C1 segment of cervical spinal cord (tissue), 14 donors: ENCODE measurements around the gene COMMD2.

Source experiments
- DNase-seq, 14 donors: peaks; one replicate each; lab custom pipeline; 2025; lab: John Stamatoyannopoulos, UW

COMMD2 gene

DNA sequence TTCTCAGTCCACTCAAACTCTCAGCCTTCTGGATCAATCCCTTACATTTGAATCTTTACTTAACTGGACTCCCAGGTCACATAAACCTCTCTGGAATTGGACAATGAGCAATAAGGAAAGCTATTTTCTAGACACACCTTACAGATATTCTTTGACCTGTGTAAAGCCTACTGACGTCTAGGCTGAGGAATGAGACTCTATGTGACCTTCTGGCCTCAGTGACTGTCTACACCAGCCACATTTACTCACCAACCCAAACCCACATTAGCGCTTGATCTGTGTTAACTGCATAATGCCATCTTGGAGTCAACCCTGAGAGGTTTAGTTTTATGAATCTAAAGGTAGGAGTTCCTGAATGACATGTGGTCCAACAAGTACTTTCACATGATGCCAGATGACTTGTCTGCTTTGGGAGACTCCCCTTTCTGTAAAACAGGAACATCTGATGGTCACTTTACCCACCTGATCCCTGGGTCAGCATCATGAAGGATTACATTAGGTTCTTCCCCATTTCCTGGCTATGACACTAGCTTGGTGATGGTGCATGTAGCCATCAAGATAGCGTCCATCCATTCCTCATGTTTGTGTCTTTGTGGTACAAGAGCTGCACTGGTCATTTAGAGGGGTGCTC is 11.4 kb upstream of the COMMD2 start:
- no peak for DNase-seq

DNA sequence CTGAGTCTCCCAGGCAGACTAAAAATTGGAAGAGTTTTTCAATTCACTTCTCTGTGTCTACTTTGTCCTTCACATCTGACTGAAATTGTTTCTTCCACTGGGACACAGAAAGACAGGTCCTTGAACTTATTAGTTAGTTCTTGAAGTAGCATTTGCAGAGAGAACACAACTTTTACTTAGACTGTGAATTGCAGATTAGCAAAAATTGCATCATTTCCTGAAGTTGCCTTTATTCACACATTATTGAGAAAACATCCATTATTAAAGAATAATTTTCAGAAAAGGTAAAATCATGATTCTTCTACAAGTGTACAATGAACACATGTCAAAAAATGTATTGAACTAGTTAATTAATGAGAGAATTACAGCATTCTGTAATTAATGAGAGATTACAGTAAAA is 1.4 kb upstream of the COMMD2 start:
- no peak for DNase-seq

DNA sequence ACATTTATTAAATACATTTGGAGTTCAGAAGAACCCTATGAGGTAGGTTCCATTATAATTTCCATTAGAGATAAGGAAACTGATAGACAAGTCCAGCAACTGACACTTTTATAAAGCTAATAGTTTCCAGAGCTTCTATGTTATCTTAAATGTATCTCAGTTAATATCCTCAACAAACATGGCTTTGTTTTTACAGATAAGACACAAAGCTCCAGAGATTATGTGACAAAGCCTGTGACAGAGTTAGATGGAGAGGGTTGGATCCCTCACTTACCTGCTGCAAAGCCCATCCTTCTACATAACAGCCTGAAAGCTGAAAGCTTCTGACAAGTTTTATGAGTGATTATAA is 473 bp upstream of the COMMD2 start:
- peak in 1 of 14 donors; percentile 31 for DNase-seq

DNA sequence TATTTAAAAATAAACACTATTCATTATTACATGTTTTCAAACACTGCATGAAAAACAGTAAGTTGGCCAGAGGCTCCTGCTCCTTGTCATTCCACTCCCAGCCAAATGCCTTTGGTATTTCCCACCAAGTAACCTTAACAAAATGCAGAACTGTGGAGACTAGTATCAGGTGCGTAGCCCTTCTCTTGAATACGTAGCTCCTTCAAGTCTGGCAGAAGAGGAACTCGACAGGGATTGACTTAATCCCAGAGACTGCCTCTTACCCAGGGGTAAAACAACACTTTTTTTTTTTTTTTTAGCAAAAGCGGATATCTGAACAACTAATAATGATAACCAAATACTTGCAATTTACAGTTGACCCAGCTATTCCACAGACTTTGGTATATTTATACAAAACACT is 738 bp downstream of the COMMD2 start:
- peak in 1 of 14 donors; percentile 15 for DNase-seq

DNA sequence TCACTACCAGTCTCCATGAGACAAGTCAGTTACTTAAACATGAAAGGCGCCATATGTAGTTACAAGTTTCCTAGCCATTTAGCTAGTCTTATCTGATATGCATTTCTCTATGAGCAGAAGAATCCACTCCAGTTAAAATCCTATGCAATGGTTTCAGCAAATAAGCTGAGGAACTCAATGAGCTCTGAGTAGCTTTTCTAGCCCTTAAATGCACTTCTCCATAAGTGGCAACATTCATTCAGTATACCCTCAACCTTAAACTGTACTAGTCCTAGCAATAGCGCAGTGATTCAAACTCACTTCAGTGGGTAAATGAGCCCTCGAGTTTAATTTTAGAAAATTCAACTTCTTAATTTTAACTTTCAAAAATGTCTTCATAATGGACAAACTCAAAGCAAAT is 7.7 kb downstream of the COMMD2 start:
- no peak for DNase-seq

DNA sequence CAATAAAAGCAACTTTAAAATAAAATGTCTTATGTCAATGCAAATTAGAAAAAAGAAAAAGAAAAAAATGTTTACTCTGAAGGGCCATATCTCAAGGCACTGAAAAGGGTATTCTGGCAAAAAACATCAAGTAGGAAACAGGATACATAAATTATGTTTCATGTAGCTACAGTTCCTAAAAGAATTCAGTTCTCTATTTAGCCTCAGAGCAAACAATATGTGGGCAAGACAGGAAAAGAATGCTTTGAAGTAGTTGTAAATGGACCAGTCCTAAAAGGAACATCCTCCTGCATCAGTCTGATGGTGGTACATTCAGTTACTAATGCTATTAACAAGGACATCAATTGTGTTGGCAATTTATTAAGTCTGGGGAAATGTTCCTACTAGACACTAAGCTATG is 8.1 kb downstream of the COMMD2 start:
- no peak for DNase-seq

DNA sequence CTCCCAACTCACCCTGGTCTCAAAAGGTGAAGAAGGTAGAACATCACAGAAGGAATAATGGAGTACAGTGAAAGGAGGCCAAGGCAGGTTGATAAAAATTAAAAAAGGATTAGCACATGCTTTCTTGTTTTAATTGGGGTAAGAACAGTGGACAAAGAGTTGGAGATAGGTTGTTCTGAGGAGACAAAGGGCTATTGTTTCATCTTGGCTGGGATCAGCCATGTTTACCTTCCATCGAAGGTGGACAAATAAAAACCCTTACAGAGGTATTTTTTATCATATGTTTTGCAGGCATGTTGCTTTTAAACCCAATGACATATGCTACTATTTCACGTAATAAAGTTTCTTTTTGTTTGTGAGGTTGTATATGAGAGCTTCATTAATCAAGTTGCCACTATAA is 12.9 kb downstream of the COMMD2 start:
- no peak for DNase-seq

DNA sequence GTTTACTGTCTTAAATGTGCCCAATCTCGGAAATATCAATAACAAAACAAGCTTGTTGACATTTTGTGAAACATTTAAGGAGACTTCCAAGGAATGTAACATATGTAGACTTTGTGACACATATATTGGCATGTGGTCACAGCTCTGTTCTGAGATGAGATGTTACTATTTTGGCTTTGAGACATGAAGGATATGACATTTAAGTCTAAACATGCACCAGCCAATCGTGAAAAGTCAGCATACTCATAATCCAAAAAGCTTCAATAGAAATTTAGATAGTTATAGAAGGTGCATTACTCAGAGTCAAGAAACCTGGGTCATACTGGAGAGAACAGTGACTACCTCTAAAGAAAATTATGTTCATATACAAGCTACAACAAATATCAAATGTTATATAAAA is 13.4 kb downstream of the COMMD2 start:
- no peak for DNase-seq

DNA sequence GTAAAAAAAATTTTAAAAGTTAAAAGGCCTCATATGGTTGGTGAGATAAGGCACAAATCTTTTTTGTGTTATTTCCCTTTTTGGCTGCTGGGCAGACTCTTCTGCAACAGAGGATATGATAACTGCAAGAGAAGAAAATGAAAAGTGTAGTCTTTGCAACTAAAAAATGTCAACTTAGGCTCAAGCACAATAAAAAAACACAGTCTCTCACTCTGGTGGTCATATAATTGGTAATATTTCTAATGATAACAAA is 15.4 kb downstream of the COMMD2 start:
- no peak for DNase-seq

DNA sequence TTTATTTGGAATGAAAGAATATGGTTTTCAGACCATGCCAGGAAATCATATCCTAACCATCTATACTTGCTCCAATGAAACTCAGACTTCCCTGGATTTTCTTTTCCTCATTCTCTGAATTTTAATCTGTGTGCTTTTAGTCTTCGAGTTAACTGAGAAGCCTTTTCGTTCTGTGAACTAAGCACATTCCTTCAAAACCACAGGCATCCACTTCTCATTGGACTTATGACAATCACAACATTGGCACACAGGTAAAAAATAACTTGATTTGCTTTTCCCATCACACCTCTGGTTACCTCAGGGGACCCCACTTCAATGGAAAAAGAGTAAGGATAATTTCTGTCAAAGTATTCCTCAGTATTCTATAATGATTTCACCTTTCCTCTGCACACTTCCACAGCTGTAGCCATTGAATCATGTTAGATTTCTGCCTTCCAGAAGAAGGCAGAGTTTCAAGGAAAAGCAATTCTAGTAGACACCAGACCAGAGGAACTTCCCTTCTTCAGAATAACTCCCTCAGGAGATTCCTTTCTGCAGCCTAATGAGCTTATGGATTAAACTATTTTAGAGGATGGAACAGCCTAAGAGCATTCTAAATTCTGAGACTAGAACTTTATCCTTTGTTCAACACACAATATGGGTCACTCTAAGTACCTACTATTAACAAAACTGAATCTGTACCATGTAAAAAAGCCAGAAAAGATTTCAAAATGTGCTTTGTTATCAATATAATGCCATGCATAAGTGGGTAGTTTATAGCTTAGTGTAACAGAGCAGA is 15.9 kb downstream of the COMMD2 start:
- DNase-seq: no peak

DNA sequence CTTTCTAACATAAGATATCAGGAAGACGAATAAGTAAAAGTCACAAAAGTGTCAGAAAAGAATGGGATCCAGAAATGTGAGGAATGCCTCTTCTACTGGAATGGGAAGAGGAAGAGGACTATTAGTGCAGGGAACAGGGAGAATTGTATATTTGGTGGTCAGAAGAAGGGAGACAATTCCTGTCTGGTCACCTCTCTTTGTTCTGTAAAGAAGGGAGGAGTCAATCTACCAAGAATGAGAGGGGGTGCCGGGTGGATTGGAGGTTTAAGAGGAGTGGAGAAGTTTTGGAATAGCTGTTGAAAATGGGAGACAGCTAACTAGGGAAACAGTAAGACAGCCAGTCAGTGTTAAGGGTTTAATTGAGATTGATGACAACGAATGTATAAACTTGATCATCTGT is 20.1 kb downstream of the COMMD2 start:
- DNase-seq: no peak

DNA sequence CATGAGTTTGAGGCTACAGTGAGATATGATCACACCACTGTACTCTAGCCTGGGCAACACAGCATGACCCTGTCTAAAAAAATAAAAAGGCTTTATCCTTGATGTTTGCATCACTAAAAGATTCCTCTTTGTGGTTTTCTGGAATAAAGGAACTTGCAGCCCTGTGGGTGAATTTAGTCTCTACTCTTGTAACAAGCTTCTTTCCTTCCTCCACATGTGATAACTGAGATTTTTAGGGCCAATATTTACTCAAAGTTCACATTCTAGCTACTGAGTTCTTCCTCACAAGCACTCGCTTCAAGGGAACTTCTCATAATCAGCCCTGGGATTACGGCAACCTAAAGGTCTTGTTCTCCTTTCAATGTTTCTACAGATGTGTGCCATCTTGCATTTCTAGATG is 24.6 kb downstream of the COMMD2 start:
- no peak for DNase-seq

DNA sequence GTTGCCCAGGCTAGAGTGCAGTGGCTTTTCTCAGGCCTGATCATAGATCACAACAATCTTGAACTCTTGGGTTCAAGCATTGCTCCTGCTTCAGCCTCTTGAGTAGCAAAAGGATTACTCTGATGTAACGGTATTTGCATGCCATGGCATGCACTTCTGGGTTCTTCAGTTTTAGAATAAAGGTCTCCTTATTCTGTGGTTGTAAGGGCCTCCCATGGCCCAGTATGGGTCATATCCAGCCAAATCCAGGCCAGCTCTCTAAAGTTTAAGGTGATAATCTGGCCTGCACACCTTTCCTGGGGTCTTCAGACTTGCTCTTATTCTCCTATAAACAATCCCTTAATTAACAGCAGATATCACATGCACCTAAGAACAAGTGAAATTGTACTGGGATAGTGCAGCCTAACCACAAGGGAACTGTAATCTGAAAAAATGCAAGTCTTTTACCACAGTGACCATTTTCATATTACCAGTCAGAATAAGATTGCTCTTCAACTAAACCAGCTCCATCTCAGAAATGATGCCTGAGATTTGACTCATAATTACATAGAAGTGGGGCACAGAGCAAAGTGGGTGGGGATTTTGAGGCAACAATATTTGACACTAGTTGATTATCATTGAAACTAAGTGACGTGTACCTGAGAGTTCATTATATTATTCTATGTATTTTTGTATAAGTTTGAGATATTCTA is 25.4 kb downstream of the COMMD2 start:
- no peak for DNase-seq

DNA sequence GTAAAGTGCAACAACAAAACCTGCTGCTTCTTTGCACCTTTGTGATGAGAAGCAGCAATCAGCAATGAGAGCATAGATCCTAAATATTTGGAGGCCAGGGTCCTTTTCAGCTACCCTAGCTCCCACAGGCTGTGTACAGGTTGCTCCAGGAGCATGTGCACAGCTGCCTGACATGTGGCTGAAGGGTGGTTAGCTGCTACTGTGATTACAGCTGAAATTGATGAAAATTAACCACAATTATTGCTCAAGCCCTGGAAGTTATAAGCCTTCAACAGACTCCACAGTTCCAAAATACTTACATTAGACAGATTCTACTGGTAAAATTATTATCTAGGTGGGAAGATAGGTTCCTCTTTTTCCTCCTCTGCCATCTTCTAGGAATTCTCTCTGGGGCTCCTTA is 28.5 kb downstream of the COMMD2 start:
- DNase-seq: no peak

DNA sequence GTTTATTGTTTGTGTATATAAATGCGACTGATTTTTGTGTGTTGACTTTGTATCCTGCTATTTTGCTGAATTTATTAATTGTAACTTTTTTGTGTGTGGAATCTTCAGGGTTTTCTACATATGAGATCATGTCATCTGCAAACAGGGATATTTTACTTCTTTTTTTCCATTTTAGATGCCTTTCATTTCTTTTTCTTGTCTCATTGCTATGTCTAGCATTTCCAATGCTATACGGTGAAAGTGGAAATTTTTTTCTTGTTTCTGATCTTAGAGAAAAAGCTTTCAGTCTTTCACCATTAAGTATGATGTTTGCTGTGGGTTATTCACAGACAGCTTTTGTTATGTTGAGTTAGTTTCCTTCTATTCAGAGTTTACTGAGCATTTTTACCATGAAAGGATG is 31.4 kb downstream of the COMMD2 start:
- no peak for DNase-seq

DNA sequence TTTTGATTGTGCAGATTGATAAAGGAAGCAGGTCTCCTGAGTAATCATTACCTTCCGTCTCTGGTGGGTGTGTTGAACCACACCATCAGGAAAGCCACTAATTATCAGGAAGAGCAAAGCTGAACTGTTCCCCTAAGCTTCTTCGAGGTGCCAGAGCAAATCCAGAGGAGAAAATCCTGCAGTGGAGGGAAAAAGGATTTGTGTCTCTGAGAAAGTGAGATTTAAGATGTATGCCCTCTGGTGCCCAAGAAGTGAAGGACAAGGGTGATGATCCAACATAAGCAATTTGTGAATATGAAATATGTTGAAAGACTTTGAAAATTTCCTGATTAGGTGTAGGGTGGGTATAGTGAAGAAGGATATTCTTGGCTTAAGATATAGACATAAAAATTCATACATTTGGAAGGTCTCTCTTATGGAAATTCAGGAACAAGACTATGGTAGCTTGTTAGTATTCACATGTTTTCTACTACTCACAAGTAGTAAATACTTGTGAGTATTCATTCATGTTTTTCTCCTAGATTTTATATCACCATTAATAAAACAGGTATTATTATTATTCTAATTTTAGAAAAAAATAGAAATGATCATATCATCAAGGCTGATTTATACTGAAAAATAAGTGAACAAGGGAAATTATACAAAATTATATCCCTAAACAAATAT is 34.8 kb downstream of the COMMD2 start:
- DNase-seq: peak in 4 of 14 donors; percentile 10 to 19 (median 17)

DNA sequence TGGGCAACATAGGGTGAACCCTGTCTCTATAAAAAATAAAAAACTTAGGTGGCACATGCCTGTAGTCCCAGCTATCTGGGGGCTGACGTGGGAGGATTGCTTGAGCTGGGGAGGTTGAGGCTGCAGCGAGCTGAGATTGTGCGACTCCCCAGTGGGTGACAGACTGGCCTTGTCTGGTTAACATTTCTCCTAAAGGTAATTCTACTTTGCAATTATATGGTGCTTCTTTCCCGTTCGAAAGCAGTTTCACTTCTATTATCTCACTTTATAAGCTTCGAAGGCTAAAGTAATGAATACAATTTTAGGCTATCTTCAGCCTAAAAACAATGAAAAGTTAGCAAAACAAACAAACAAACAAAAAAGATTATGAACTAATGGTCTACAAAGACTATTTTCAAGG is 35.3 kb downstream of the COMMD2 start:
- DNase-seq: no peak

DNA sequence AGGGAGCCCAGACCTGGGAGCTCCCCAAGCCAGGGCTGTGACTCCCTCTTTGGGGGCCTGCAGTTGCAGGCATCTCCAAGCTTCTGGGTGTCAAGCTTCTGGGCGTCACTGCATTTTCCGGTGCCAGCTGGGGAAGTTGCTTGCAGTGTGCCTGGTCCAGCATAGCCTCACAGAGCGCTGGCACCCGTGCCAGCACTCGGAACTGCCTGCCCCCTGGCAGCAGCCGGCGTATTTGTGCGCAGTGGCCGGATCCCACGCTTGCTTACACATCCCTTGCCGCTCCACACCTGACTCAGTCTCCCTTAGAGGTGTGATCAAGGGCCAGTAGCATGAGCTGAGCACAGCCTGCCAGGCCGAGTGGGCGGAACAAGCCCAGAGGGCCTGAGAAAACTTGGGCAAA is 37.0 kb downstream of the COMMD2 start:
- no peak for DNase-seq

DNA sequence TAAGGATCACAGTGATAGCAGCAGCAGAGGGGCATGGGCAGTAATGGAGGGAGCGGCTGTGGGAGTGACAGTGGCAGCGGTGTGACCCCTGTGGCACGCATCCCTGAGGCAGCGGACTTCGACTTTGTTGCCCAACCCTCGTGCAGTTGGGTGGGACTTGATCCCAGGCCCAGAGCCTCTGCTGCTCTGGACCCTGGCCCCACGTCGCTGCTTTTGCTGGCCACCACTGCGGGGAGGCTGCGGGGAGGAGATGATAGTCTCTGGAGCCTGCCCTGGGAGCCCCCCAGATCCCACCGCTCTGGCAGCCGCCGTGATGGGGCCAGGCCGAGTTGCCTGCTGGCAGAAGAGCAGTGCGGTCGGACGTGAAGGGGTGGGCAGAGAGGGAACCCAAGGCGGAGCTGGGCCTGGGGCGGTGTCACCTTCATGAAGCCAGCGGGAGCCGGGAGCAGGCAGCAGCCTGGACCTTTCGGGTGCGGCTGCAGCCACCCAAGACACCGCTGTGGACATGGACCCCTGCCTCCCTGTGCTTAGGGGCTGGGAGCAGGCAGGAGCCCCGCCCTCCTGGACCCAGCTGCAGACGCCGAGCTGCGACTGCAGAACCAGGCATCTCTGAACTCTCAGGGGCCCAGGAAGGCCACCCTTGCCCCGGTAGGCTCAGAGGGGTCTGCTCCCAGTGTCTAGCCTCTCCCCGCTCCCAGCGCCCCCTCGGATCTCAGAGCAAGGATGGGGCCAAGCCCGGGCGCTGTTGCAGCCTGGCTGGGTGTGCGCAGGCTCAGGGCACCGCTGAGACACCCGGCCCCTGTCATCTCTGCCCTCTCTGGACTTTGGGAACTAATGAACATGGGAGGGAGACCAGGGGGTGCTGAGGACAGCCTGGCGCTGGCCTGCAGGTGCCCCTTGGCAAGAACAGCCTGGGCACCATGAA is 38.3 kb downstream of the COMMD2 start:
- no peak for DNase-seq

DNA sequence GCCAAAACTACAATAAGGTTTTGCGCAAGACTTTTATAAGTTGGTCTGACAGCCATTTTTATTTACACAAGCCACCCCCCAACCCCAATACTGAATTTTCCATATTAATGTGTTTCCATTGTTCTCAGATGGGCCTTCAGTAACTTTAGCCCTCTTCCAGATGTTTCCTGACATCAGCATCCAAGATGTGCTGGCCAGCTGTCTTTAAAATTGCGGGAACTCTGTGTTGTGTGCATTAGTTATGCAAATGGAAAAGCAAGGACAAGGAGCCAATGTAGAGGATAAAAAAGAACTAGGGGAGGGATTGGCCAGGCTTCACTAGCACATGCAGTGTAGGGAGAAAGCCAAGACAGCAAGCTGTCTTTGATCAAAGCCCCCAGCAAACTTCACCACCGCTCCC is 45.4 kb downstream of the COMMD2 start:
- DNase-seq: peak in 2 of 14 donors; percentile 4

DNA sequence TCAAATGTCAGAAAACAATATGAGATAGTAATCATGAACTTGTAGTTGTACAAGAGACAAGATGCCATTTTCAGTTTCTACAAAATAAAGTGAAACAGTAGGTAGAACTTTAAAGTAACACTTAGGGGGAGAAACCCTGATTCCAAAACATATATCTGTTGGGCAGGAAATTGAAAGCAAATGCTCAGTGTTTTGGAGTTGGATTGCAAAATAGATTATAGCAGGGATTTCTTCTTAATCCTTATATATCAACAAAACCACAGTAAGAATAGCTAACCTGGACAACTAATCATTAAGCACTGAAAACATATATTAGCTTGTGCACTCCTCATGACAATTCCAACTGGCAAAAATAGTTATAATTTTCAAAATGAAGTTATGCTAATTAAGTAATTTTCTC is 46.9 kb downstream of the COMMD2 start:
- DNase-seq: no peak

DNA sequence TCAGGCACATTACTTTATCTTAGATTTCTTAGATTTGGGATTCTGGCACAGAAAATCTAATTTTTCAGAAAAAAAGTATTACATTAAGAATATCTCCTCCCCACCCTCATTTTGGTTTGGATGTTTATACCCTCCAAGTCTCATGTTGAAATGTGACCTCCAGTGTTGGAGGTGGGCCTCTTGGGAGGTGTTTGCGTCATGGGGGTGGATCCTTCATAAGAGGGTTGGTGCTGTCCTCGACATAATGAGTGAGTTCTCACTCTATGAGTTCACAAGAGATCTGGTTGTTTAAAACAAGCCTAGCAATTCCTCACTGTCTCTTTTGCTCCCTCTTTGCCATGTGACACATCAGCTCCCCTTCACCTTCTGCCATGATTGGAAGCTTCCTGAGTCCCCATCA is 48.8 kb downstream of the COMMD2 start:
- DNase-seq: no peak
